Motor neuron (in vitro differentiated cells): ENCODE data around the gene HS3ST2. TPM values are rescaled to one million over a fixed set of nuclear protein-coding genes. Genes with fewer than 3 reads are reported as not detected.

Source experiments
- ATAC-seq, 8 experiments: fragments of 200-7000 bp; cut with Tn5 transposase; replicated peaks in 6 of 8; 2 replicates each; pipeline ENCODE4 v1.8.0; 2021; ENCODE audit warnings: mild to moderate bottlenecking in 8 of 8, moderate library complexity in 8 of 8
- H3K27ac ChIP-seq, 2 donors: fragments of 250-450 bp; sonication (Bioruptor Pico); 2 replicates each; pipeline ENCODE4 v1.9.0; 2021; ENCODE audit warnings: antibody characterized with exemption in 2 of 2, mild to moderate bottlenecking in 2 of 2, moderate library complexity in 1 of 2
- H3K4me1 ChIP-seq, 2 donors: fragments of 250-450 bp; sonication (Bioruptor Pico); replicated peaks in 1 of 2; 2 replicates each; pipeline ENCODE4 v1.6.1; 2021; ENCODE audit warnings: antibody characterized with exemption in 2 of 2, mild to moderate bottlenecking in 2 of 2, moderate library complexity in 1 of 2
- H3K4me3 ChIP-seq, 5 donors: fragments of 250-450 bp; sonication (Bioruptor Pico); 2 replicates each; pipeline ENCODE4 v1.9.0; 2021; ENCODE audit warnings: antibody characterized with exemption in 5 of 5, mild to moderate bottlenecking in 5 of 5, moderate library complexity in 4 of 5
- WGBS, 10 experiments: fragments of 450-650 bp; shearing (Covaris generic); methylation state at CpG; one replicate each; pipeline ENCODE4 v1.0.0; 2022; 5-methylcytosine and 5-hydroxymethylcytosine counted together
- in situ Hi-C, 9 experiments: fragments of 400-800 bp; cut with MboI; loops; one replicate each; pipeline ENCODE4 v1.15.0; 2021; ENCODE audit warnings: low sequenced_read_pairs in 9 of 9, low pct_unique_long_range_greater_than_20kb in 2 of 9; ENCODE audit not compliant: unreplicated experiment in 9 of 9
- total RNA-seq, 8 experiments: library from RNA; unstranded; fragments of 300-600 nt; gene quantifications; 2 replicates each; pipeline versions ENCODE4 v1.2.3 to v1.2.4, GENCODE V29; 2022

HS3ST2 gene
- total RNA-seq, 8 experiments from 2014 or later, result 0.67 to 6.9 (median 1.3) TPM

- WGBS, 10 experiments, result 0 to 93% (median 58%) methylated on average over 1 to 8 of the region's 10 CpGs
- no peak overlapping the region for H3K27ac ChIP-seq
- peak in 1 of 8 experiments; percentile 22 for ATAC-seq
- in situ Hi-C loops, result no loop called here
- no peak overlapping the region for H3K4me3 ChIP-seq
- peaks cover 0 to 10% of the 10 kb centered on the region in 2 donors for H3K4me1 ChIP-seq
Measured at GRCh38 chr16:22787466-22788192, 26.3 kb upstream of the HS3ST2 start.

- no peak overlapping the region for H3K4me3 ChIP-seq
- H3K27ac ChIP-seq, result no peak overlapping the region
- 0 to 86% (median 30%) methylated on average over 1 to 3 of the region's 3 CpGs; no CpG with 5 or more reads in 3 of the 10 experiments for WGBS, 10 experiments
- in situ Hi-C loops, result no loop called here
- ATAC-seq, result no peak
- peaks cover 0 to 5% of the 10 kb centered on the region in 2 donors for H3K4me1 ChIP-seq
Measured at GRCh38 chr16:22788193-22788530, 25.8 kb upstream of the HS3ST2 start.

GRCh38 chr16:22789281-22789945 lies 24.5 kb upstream of the HS3ST2 start:
- no peak for ATAC-seq
- no peak overlapping the region for H3K27ac ChIP-seq
- 63 to 90% (median 81%) methylated on average over 2 to 6 of the region's 9 CpGs; no CpG with 5 or more reads in 1 of the 10 experiments for WGBS, 10 experiments
- H3K4me3 ChIP-seq, result no peak overlapping the region
- in situ Hi-C loops, result no loop called here
- H3K4me1 ChIP-seq, result no peaks in the 10 kb centered on the region

- in situ Hi-C loops, result no loop called here
- Histone ChIP-seq H3K4me3 (no peak overlapping the region), H3K4me1 (peaks cover 0 to 17% of the 10 kb centered on the region in 2 donors), H3K27ac (no peak overlapping the region)
- no peak for ATAC-seq
- 75 to 100% (median 83%) methylated on average over 1 to 2 of the region's 2 CpGs; no CpG with 5 or more reads in 1 of the 10 experiments for WGBS, 10 experiments
Measured at GRCh38 chr16:22797551-22797950, 16.4 kb upstream of the HS3ST2 start.

- in situ Hi-C loops, result no loop called here
- peak in 4 of 8 experiments; percentile 19 to 94 (median 89) for ATAC-seq
- Histone ChIP-seq H3K4me1 (peaks cover 0 to 17% of the 10 kb centered on the region in 2 donors), H3K27ac (no peak overlapping the region), H3K4me3 (no peak overlapping the region)
- 0 to 60% (median 37%) methylated on average over 1 to 2 of the region's 2 CpGs; no CpG with 5 or more reads in 2 of the 10 experiments for WGBS, 10 experiments
Measured at GRCh38 chr16:22799113-22799512, 14.8 kb upstream of the HS3ST2 start.

GRCh38 chr16:22804893-22805292 lies 9.1 kb upstream of the HS3ST2 start:
- Histone ChIP-seq H3K4me1 (peaks cover 0 to 2% of the 10 kb centered on the region in 2 donors), H3K4me3 (no peak overlapping the region), H3K27ac (no peak overlapping the region)
- 20 to 77% (median 59%) methylated on average over 1 to 5 of the region's 5 CpGs for WGBS, 10 experiments
- in situ Hi-C loops, result no loop called here
- peak in 4 of 8 experiments; percentile 32 to 79 (median 52) for ATAC-seq

- in situ Hi-C loops, result no loop called here
- H3K27ac ChIP-seq, result no peak overlapping the region
- no peak overlapping the region for H3K4me3 ChIP-seq
- no peaks in the 10 kb centered on the region for H3K4me1 ChIP-seq
- no peak for ATAC-seq
Measured at GRCh38 chr16:22805326-22805725, 8.6 kb upstream of the HS3ST2 start.

GRCh38 chr16:22806811-22807210 lies 7.2 kb upstream of the HS3ST2 start:
- 37 to 79% (median 62%) methylated on average over 3 to 8 of the region's 8 CpGs; no CpG with 5 or more reads in 1 of the 10 experiments for WGBS, 10 experiments
- no peak overlapping the region for H3K4me3 ChIP-seq
- in situ Hi-C loops, result no loop called here
- H3K4me1 ChIP-seq, result no peaks in the 10 kb centered on the region
- no peak overlapping the region for H3K27ac ChIP-seq
- peak in 3 of 8 experiments; percentile 43 to 63 (median 52) for ATAC-seq

GRCh38 chr16:22810226-22810625 lies 3.7 kb upstream of the HS3ST2 start:
- H3K4me1 ChIP-seq, result no peaks in the 10 kb centered on the region
- H3K4me3 ChIP-seq, result no peak overlapping the region
- in situ Hi-C loops, result no loop called here
- ATAC-seq, result no peak
- H3K27ac ChIP-seq, result no peak overlapping the region

GRCh38 chr16:22813223-22813947 lies 577 bp upstream of the HS3ST2 start:
- WGBS, 10 experiments, result 0 to 40% (median 0%) methylated on average over 1 to 15 of the region's 59 CpGs; no CpG with 5 or more reads in 6 of the 10 experiments
- in situ Hi-C loops, result no loop called here
- Histone ChIP-seq H3K27ac (peak overlapping the region in 1 of 2 donors; percentile 37), H3K4me3 (peak overlapping the region; percentile 37 to 82 (median 56)), H3K4me1 (no peaks in the 10 kb centered on the region)
- peak; percentile 61 to 80 (median 73) for ATAC-seq

GRCh38 chr16:22814711-22815105 lies 746 bp downstream of the HS3ST2 start:
- in situ Hi-C loops, result no loop called here
- peak in 5 of 8 experiments; percentile 0 to 50 (median 26) for ATAC-seq
- H3K4me3 ChIP-seq, result peak overlapping the region; percentile 37 to 82 (median 56)
- 0 to 10% (median 5%) methylated on average over 2 to 16 of the region's 41 CpGs; no CpG with 5 or more reads in 7 of the 10 experiments for WGBS, 10 experiments
- no peaks in the 10 kb centered on the region for H3K4me1 ChIP-seq
- no peak overlapping the region for H3K27ac ChIP-seq

GRCh38 chr16:22815863-22816262 lies 1.9 kb downstream of the HS3ST2 start:
- no peak for ATAC-seq
- no peak overlapping the region for H3K27ac ChIP-seq
- H3K4me1 ChIP-seq, result no peaks in the 10 kb centered on the region
- WGBS, 10 experiments, result 14 to 100% (median 76%) methylated on average over 1 to 4 of the region's 5 CpGs; no CpG with 5 or more reads in 4 of the 10 experiments
- in situ Hi-C loops, result no loop called here
- H3K4me3 ChIP-seq, result peak overlapping the region in 3 of 5 donors; percentile 40 to 82 (median 56)

GRCh38 chr16:22816475-22816874 lies 2.5 kb downstream of the HS3ST2 start:
- Histone ChIP-seq H3K4me3 (peak overlapping the region in 2 of 5 donors; percentile 5 to 82), H3K27ac (no peak overlapping the region), H3K4me1 (no peaks in the 10 kb centered on the region)
- ATAC-seq, result no peak
- WGBS, 10 experiments, result 31 to 100% (median 73%) methylated on average over 1 to 5 of the region's 6 CpGs; no CpG with 5 or more reads in 2 of the 10 experiments
- in situ Hi-C loops, result no loop called here
